Stimulated activated CD4-positive, alpha-beta T cell treated with anti-CD3 and anti-CD28 coated beads, Interleukin-12 subunit alpha, Interleukin-12 subunit beta, amount 100 ng/mL, for 48 hours (primary cell): Measurements from ENCODE around the gene CTBP2.

Experiments used
- DNase-seq, 3 donors: peaks; one replicate each; pipeline ENCODE4 v3.0.0-alpha.2; 2020; ENCODE audit warnings: low read depth in 2 of 3, low spot score in 1 of 3

Gene CTBP2

GRCh38 chr10:125026036-125026931, 134.1 kb downstream of the CTBP2 start:
- no peak for DNase-seq

- no peak for DNase-seq
Observed at GRCh38 chr10:125025341-125025740, 135.0 kb downstream of the CTBP2 start.

- no peak for DNase-seq
Observed at GRCh38 chr10:125024497-125025234, 135.7 kb downstream of the CTBP2 start.

DNA sequence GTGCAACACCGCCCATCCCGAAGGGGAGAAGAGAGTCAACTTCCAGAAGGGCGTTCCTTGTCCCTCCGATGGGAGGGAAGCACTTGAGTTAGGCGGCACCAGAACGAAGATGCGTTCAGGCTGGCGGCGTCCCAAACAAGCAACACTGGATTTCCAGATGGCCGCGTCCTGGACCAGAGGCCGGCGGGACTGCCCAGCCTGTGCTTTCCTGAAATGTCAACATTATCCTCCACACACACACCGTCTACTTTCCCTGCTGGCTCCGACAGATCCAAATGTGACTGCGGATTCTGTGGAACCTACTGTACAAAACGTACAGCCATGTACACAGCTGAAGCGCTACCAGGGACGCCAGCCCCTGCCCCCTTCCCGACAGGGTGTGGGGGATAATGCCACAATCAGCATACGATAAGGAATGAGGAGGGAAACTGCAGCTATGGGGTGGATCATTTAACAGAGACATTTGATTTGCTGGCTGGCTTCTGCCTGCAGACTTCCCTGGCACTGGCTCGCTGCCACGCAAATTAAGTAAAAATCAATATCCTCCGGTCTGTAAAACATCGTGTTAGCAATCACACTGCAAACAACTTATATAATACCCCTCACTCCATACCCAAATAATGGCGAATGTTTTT, 136.4 kb downstream of the CTBP2 start:
- DNase-seq, result no peak

DNA sequence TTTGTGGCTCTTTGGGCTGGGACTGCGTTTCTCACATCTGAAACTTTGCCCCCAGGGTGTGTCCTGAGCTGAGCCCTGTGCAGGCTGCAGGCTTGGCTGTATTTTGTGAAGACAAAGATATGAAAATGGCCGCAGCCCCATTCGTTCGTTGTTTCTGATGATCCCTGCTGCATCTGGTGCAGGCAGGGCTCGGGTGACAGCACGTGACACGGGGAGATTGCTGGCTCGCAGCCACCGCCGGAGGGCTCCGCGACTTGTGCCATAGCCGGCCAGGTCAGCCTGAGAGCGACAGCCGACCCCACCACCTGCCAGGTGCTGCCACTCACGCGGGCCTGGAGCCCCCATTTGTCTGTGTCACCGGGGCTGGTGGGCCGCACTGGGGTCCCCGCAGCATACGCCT, 137.1 kb downstream of the CTBP2 start:
- no peak for DNase-seq

GRCh38 chr10:125022671-125023070, 137.7 kb downstream of the CTBP2 start:
- no peak for DNase-seq

DNA sequence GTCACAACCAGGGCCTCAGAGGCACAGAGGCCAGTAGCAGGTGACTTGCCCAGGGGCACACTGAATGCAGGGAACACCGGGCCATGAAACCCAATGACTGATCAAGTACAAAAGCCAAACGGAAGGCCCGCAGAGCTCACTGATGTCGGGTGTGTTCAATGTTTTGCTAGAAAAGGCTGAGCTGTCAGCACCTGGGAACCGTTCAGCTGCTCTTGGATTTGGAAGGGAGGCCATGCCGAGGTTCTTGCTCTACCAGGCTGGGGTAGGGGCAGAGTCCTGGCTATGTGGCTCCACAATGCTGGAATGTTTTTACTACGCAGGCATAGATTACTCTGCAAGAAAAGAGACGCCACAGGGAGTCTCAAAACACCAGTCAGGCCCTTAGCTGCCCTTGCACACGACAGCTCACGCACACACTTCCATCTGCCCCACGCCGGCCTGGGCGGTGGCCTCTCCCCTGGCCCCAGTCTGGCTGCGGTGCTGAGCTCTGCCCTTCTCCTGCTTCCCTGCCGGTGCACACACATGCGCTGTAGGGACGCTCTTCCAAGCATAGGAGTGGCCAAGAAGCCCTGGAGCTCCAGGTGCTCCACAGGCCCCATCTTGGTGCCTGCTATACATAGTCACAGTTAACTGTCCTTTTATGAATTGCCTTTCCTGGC, 138.5 kb downstream of the CTBP2 start:
- no peak for DNase-seq

GRCh38 chr10:125020871-125021270, 139.5 kb downstream of the CTBP2 start:
- no peak for DNase-seq

DNA sequence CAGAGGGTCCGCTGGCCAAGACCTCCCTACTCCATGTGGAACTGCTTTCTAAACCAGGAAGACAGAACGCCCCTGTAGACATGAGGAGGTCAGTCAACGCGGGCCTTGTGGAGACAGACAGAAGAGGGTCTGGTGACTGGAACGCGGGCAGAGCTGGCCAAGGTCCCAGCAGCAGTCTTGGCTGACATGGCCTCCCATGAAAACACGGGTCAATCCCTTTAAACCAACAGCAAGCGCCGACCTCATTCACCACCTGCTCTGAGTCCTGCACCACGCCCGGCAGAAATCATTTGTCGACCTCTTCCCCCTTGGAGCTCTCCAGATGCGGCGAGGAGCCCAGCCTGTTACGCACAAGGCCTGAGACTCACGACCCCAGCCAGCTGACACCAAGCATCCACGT, 140.0 kb downstream of the CTBP2 start:
- DNase-seq, result no peak

GRCh38 chr10:125018576-125019143, 141.7 kb downstream of the CTBP2 start:
- no peak for DNase-seq

GRCh38 chr10:125017547-125018298, 142.6 kb downstream of the CTBP2 start:
- no peak for DNase-seq

- no peak for DNase-seq
Observed at GRCh38 chr10:125016611-125017202, 143.7 kb downstream of the CTBP2 start.

DNA sequence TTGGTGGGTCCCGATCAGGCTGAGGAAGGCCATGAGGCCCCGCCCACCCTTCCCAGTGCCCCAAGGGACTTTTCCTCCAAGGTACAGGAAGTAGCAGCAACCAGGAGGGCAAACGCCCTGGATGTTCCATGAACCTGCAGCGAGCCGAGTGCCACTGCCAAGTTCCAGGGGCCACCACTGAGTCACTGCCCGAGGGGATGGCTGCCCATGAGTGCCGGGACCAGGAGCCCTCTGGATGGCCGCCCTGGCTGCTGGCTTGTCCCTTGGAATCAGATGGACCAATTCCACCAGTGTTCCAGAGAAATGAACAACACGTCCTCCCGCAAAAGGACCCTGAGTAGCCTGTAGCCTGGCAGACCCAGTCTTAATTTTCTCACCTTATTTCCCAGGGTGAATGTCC, 144.2 kb downstream of the CTBP2 start:
- no peak for DNase-seq

- no peak for DNase-seq
Observed at GRCh38 chr10:125015356-125015944, 144.9 kb downstream of the CTBP2 start.

DNA sequence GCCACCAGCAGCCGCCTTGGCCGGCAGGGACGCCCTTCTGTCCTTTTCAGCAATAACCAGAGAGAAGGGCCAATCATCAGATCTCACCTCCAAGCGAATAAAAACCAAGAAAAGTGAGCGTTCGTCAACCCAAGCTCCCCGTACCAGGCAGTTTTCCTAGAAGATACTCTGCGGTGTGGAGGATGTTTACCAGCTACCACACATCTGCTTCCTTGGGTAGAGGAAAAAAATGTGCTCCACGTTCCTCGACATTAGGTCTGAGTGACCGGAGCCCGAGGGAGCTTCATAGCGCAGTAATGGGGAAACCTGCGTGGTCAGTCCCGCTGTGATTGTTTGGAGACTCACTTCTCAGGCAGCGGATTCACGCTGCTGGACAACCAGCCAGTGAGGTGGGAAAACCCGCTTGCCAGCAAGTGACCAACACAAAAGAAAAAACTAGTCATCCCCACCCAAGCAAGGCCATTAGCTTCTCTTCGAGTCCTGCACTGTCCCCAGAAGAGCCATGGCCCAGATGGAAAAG, 145.5 kb downstream of the CTBP2 start:
- DNase-seq, result no peak

- no peak for DNase-seq
Observed at GRCh38 chr10:125014086-125014830, 146.1 kb downstream of the CTBP2 start.

DNA sequence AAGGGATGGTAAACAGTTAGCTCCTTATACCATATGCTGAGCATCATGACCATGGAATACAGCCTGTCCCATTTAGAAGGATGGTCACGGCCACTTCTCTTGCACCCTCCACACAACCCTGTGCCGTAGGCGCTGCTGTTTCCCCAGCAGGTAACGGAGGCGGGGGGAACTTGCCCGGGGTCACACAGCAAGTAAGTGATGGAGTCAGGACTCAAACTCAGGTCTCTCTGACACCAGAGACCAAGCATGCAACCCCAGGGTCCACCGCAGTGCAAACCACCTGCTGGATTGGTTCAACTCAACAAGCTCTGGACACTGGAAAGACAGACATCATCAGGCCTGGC, 146.9 kb downstream of the CTBP2 start:
- DNase-seq, result no peak

GRCh38 chr10:125012851-125013528, 147.4 kb downstream of the CTBP2 start:
- no peak for DNase-seq
